GM12892 (cell line): ENCODE results near the gene DELE1.

Experiments used
- POLR2A ChIP-seq: IDR thresholded peaks from 2 replicates; pipeline ENCODE4 v1.6.1; 2011; ENCODE audit warnings: low read depth, low read length, control low read depth
- POLR2AphosphoS5 ChIP-seq: IDR thresholded peaks from 2 replicates; pipeline ENCODE4 v1.6.1; 2011; ENCODE audit warnings: low read depth, low read length, control low read depth
- TAF1 ChIP-seq: IDR thresholded peaks from 2 replicates; pipeline ENCODE4 v1.6.1; 2011; ENCODE audit warnings: low read depth, mild to moderate bottlenecking, control low read depth, low read length, borderline replicate concordance

DNA sequence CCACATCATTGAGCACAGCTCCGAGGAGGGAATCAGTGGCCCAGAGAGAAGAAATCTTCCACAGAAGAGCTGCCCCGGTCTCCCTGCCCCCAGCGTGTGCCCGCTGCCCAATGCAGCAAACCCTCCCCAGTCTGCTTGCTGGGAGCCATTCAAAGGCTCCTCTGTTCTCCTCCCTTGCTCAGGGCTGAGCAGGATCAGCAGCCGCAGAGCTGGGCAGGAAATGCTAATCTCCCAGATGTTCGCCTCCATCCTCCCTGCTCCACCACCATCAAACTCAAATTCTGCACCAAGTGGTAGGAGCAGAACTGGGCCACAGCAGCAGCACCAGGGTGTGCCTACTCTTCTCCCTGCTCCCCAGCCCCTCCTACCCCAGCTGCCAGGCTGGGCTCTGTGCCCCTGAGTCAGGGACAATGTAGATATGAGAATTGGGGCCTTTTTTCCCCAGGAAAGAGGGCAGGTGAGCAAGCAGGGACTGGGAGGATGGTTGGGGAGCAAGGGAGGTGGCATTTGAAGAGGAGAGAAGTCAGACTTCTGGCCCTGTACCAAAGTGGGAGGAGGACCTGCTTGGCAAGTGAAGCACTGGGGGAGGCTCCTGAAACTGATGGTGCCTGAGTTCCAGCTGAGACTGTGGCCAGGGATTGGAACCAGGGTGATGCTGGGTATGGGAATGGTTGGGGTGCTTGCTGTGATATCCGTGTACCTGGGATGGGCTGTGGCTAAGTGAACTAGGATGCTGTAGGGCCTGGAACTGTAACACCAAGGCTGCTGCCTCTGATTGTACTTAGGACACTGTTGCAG is 43.5 kb upstream of the DELE1 start:
- TF ChIP-seq TAF1: no peak
- TF ChIP-seq POLR2A: no peak
- TF ChIP-seq POLR2AphosphoS5: no peak
